Muscle of back (tissue), 13 donors: ENCODE measurements around the gene PSMC1. TPM values are rescaled to one million over a fixed set of nuclear protein-coding genes. Genes with fewer than 3 reads are reported as not detected.
"Not testable (repeated sequence)": the region's sequence is repeated elsewhere in the genome, so short reads cannot be mapped to it uniquely, and the experiment has no call there.

Source experiments
- DNase-seq, 3 donors: peaks; one replicate each; pipeline versions ENCODE4 v3.0.0 to v3.0.0-alpha.2; 2013
- long read RNA-seq, 9 donors: transcript quantifications; one replicate each; lab custom pipeline, GENCODE V29; 2026
- polyA plus RNA-seq, 10 donors: library from polyadenylated mRNA; unstranded; fragments of 120-200 nt; gene quantifications; one replicate each; pipeline ENCODE4 v1.2.1, GENCODE V29; 2013; ENCODE audit not compliant: insufficient read length in 10 of 10

Gene PSMC1
- polyA plus RNA-seq = 100 to 1,000 TPM in 9 of 10 donors, 10 to 100 TPM in 1; 94.5 to 136 (median 111) TPM
- long read RNA-seq, donor 1, full-length matches to known transcripts = 24 of 44 reads
- long read RNA-seq, donor 1, partial matches to known transcripts = 20 of 44 reads
- long read RNA-seq, donor 1, other reads (novel, unspliced or antisense) = 0 of 44 reads
- long read RNA-seq, donor 2, full-length matches to known transcripts = 24 of 40 reads
- long read RNA-seq, donor 2, partial matches to known transcripts = 16 of 40 reads
- long read RNA-seq, donor 2, other reads (novel, unspliced or antisense) = 0 of 40 reads
- long read RNA-seq, donor 3 = 0 reads
- long read RNA-seq, donor 4, full-length matches to known transcripts = 31 of 52 reads
- long read RNA-seq, donor 4, partial matches to known transcripts = 21 of 52 reads
- long read RNA-seq, donor 4, other reads (novel, unspliced or antisense) = 0 of 52 reads
- long read RNA-seq, donor 5, full-length matches to known transcripts = 21 of 40 reads
- long read RNA-seq, donor 5, partial matches to known transcripts = 19 of 40 reads
- long read RNA-seq, donor 5, other reads (novel, unspliced or antisense) = 0 of 40 reads
- long read RNA-seq, donor 6, full-length matches to known transcripts = 34 of 50 reads
- long read RNA-seq, donor 6, partial matches to known transcripts = 16 of 50 reads
- long read RNA-seq, donor 6, other reads (novel, unspliced or antisense) = 0 of 50 reads
- long read RNA-seq, donor 7, full-length matches to known transcripts = 24 of 55 reads
- long read RNA-seq, donor 7, partial matches to known transcripts = 31 of 55 reads
- long read RNA-seq, donor 7, other reads (novel, unspliced or antisense) = 0 of 55 reads
- long read RNA-seq, donor 8, full-length matches to known transcripts = 18 of 18 reads
- long read RNA-seq, donor 8, partial matches to known transcripts = 0 of 18 reads
- long read RNA-seq, donor 8, other reads (novel, unspliced or antisense) = 0 of 18 reads
- long read RNA-seq, donor 9, full-length matches to known transcripts = 4 of 4 reads
- long read RNA-seq, donor 9, partial matches to known transcripts = 0 of 4 reads
- long read RNA-seq, donor 9, other reads (novel, unspliced or antisense) = 0 of 4 reads

- DNase-seq = peak; percentile 92 to 97 (median 93)
Observed at GRCh38 chr14:90256354-90257131, at the start of gene PSMC1. Gene PSMC1 (plus strand): TSS chr14:90256553. CDS start chr14:90256598, 45 bp downstream.

- no peak for DNase-seq
Observed at GRCh38 chr14:90213099-90213748, 43.1 kb upstream of the PSMC1 start.

- no peak for DNase-seq
Observed at GRCh38 chr14:90228478-90228877, 27.9 kb upstream of the PSMC1 start.

- not testable (repeated sequence) for DNase-seq
Observed at GRCh38 chr14:90229942-90230341, 26.4 kb upstream of the PSMC1 start.

- peak in 2 of 3 donors; percentile 18 to 58 for DNase-seq
Observed at GRCh38 chr14:90235179-90235976, 21.0 kb upstream of the PSMC1 start.

GRCh38 chr14:90239139-90239538 is 17.2 kb upstream of the PSMC1 start:
- DNase-seq = peak in 1 of 3 donors; percentile 5

GRCh38 chr14:90242444-90242843 is 13.9 kb upstream of the PSMC1 start:
- no peak for DNase-seq

- no peak for DNase-seq
Observed at GRCh38 chr14:90246936-90247335, 9.4 kb upstream of the PSMC1 start.

GRCh38 chr14:90247441-90247840 is 8.9 kb upstream of the PSMC1 start:
- not testable (repeated sequence) for DNase-seq

GRCh38 chr14:90248594-90248993 is 7.8 kb upstream of the PSMC1 start:
- DNase-seq = no peak

GRCh38 chr14:90253826-90254225 is 2.5 kb upstream of the PSMC1 start:
- DNase-seq = no peak

GRCh38 chr14:90255871-90256270 is 482 bp upstream of the PSMC1 start:
- no peak for DNase-seq

- DNase-seq = no peak
Observed at GRCh38 chr14:90263748-90264449, 7.5 kb downstream of the PSMC1 start.

GRCh38 chr14:90266441-90267154 is 10.2 kb downstream of the PSMC1 start:
- no peak for DNase-seq

GRCh38 chr14:90268420-90268819 is 12.1 kb downstream of the PSMC1 start:
- DNase-seq = no peak

GRCh38 chr14:90272523-90272922 is 16.2 kb downstream of the PSMC1 start:
- DNase-seq = no peak

- DNase-seq = no peak
Observed at GRCh38 chr14:90273532-90273931, 17.2 kb downstream of the PSMC1 start.

GRCh38 chr14:90274019-90274418 is 17.7 kb downstream of the PSMC1 start:
- no peak for DNase-seq
